MM.1S (cell line): ENCODE results near the gene MKLN1.
"Not testable (repeated sequence)": the region's sequence is repeated elsewhere in the genome, so short reads cannot be mapped to it uniquely, and the experiment has no call there.

ENCODE experiments used
- DNase-seq: peaks from one replicate; pipeline ENCODE4 v3.0.0-alpha.2; 2015
- H2AFZ ChIP-seq: fragments of 300-600 bp; sonication (generic); 2 replicates; pipeline ENCODE4 v1.6.0; 2016; ENCODE audit warnings: antibody characterized with exemption, low read length
- H3F3A ChIP-seq: fragments of 300-600 bp; sonication (generic); 2 replicates; pipeline ENCODE4 v1.6.1; 2016; ENCODE audit warnings: mild to moderate bottlenecking, antibody characterized with exemption, low read length, moderate library complexity, mixed read lengths; ENCODE audit not compliant: insufficient read depth
- H3K27ac ChIP-seq: fragments of 300-600 bp; sonication (generic); 2 replicates; pipeline ENCODE4 v1.5.1; 2016; ENCODE audit warnings: mild to moderate bottlenecking, low read length
- H3K27me3 ChIP-seq: fragments of 300-600 bp; sonication (generic); replicated peaks from 2 replicates; pipeline ENCODE4 v1.6.0; 2016; ENCODE audit warnings: low read length; ENCODE audit not compliant: insufficient read depth
- H3K36me3 ChIP-seq: fragments of 300-600 bp; sonication (generic); replicated peaks from 2 replicates; pipeline ENCODE4 v1.6.1; 2016; ENCODE audit warnings: mild to moderate bottlenecking, low read length, mixed read lengths; ENCODE audit not compliant: insufficient read depth
- H3K4me1 ChIP-seq: fragments of 300-600 bp; sonication (generic); 2 replicates; pipeline ENCODE4 v1.6.1; 2016; ENCODE audit warnings: low read length, mixed read lengths
- H3K4me2 ChIP-seq: fragments of 300-600 bp; sonication (generic); 2 replicates; pipeline ENCODE4 v1.6.0; 2016; ENCODE audit warnings: low read depth, low read length
- H3K4me3 ChIP-seq: fragments of 300-600 bp; sonication (generic); 2 replicates; pipeline ENCODE4 v1.5.1; 2016; ENCODE audit warnings: low read length, mixed read lengths
- H3K79me2 ChIP-seq: fragments of 300-600 bp; sonication (generic); 2 replicates; pipeline ENCODE4 v1.6.1; 2016; ENCODE audit warnings: mixed run types, low read length, mixed read lengths
- H3K9ac ChIP-seq: fragments of 300-600 bp; sonication (generic); 2 replicates; pipeline ENCODE4 v1.6.1; 2016; ENCODE audit warnings: low read length, mixed read lengths
- H3K9me2 ChIP-seq: fragments of 300-600 bp; sonication (generic); replicated peaks from 2 replicates; pipeline ENCODE4 v1.6.1; 2016; ENCODE audit warnings: mild to moderate bottlenecking, low read length, mixed read lengths; ENCODE audit not compliant: insufficient read depth
- H3K9me3 ChIP-seq: fragments of 300-600 bp; sonication (generic); replicated peaks from 2 replicates; pipeline ENCODE4 v1.6.1; 2016; ENCODE audit warnings: mild to moderate bottlenecking, low read length, mixed read lengths; ENCODE audit not compliant: insufficient read depth
- H4K20me1 ChIP-seq: fragments of 300-600 bp; sonication (generic); 2 replicates; pipeline ENCODE4 v1.6.1; 2016; ENCODE audit warnings: mild to moderate bottlenecking, low read length, moderate library complexity, mixed read lengths; ENCODE audit not compliant: insufficient read depth
- EZH2 ChIP-seq: fragments of 300-600 bp; sonication (generic); optimal IDR thresholded peaks from 2 replicates; pipeline ENCODE3; 2017; ENCODE audit warnings: low read depth, mild to moderate bottlenecking, antibody characterized with exemption, low read length, mixed read lengths
- EZH2phosphoT487 ChIP-seq: fragments of 300-600 bp; sonication (generic); IDR thresholded peaks from 2 replicates; pipeline ENCODE4 v1.6.1; 2018; ENCODE audit warnings: antibody characterized with exemption, low read length
- TF ChIP-seq, protein P1 (sequence below): fragments of 300-600 bp; sonication (generic); IDR thresholded peaks from 2 replicates; pipeline ENCODE4 v1.5.1; 2016; ENCODE audit warnings: antibody characterized with exemption, low read length, mixed read lengths

The MKLN1 gene

DNA sequence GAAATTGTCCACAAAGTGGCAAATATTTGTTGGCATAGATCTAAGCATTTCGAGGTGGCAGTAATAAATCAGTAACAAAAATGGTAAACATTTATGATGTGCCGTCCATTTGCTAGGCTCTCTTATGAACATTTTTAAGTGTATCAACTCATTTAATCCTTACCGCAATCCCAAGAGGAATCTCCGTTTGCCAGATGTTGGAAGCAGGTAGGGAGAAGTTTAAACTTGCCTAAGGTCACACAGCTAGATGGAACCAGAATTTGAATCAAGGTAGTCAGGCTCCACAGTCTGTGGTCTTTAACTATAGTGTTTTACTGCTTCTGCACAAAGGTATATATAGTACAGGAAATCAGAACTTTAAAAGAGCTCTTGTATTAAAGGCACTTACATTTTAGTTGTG is 2.6 kb downstream of the MKLN1 start:
- no peaks in the 10 kb centered on the region for H3K9me3 ChIP-seq
- no peak overlapping the region for H3K27ac ChIP-seq
- no peaks in the 10 kb centered on the region for H3K27me3 ChIP-seq
- peak overlapping the region; percentile 5; the same call in 1 of the 2 replicates for H3K4me2 ChIP-seq
- H3K79me2 ChIP-seq, result peaks cover 73% of the 10 kb centered on the region
- no peak overlapping the region for H3K4me3 ChIP-seq
- TF ChIP-seq EZH2, result no peak
- TF ChIP-seq, protein P1, sequence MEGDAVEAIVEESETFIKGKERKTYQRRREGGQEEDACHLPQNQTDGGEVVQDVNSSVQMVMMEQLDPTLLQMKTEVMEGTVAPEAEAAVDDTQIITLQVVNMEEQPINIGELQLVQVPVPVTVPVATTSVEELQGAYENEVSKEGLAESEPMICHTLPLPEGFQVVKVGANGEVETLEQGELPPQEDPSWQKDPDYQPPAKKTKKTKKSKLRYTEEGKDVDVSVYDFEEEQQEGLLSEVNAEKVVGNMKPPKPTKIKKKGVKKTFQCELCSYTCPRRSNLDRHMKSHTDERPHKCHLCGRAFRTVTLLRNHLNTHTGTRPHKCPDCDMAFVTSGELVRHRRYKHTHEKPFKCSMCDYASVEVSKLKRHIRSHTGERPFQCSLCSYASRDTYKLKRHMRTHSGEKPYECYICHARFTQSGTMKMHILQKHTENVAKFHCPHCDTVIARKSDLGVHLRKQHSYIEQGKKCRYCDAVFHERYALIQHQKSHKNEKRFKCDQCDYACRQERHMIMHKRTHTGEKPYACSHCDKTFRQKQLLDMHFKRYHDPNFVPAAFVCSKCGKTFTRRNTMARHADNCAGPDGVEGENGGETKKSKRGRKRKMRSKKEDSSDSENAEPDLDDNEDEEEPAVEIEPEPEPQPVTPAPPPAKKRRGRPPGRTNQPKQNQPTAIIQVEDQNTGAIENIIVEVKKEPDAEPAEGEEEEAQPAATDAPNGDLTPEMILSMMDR, result no peak
- no peak for TF ChIP-seq EZH2phosphoT487
- no peaks in the 10 kb centered on the region for H3K9me2 ChIP-seq
- DNase-seq, result no peak
- no peaks in the 10 kb centered on the region for H3F3A ChIP-seq
- no peaks in the 10 kb centered on the region for H3K36me3 ChIP-seq
- no peaks in the 10 kb centered on the region for H4K20me1 ChIP-seq
- H3K4me1 ChIP-seq, result peaks cover 20% of the 10 kb centered on the region
- no peak overlapping the region for H3K9ac ChIP-seq
- no peak overlapping the region for H2AFZ ChIP-seq

DNA sequence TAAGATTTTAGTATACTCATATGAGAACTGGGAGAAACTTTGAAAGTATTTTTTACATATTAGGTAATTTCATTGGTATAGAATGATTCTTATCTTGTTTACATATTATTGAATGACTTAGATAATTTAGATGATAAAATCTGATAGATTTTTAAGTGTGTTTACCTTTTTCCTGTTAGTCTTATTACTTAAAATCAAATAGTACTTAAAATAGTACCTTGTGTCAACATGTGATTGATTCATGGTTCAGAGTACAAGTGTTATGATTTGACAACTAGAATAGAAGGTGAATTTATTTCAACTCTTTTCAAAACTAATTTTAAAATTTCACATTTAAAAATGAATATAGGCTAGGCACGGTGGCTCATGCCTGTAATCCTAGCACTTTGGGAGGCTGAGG is 4.1 kb downstream of the MKLN1 start:
- H4K20me1 ChIP-seq, result no peaks in the 10 kb centered on the region
- no peaks in the 10 kb centered on the region for H3K9me2 ChIP-seq
- DNase-seq, result no peak
- no peak overlapping the region for H3K4me2 ChIP-seq
- H3K79me2 ChIP-seq, result peaks cover 88% of the 10 kb centered on the region
- TF ChIP-seq EZH2 (no peak), EZH2phosphoT487 (no peak)
- TF ChIP-seq, protein P1, result no peak
- no peak overlapping the region for H2AFZ ChIP-seq
- H3K9me3 ChIP-seq, result no peaks in the 10 kb centered on the region
- H3F3A ChIP-seq, result no peaks in the 10 kb centered on the region
- H3K36me3 ChIP-seq, result no peaks in the 10 kb centered on the region
- peaks cover 18% of the 10 kb centered on the region for H3K4me1 ChIP-seq
- no peak overlapping the region for H3K4me3 ChIP-seq
- no peak overlapping the region for H3K9ac ChIP-seq
- H3K27me3 ChIP-seq, result no peaks in the 10 kb centered on the region
- no peak overlapping the region for H3K27ac ChIP-seq

DNA sequence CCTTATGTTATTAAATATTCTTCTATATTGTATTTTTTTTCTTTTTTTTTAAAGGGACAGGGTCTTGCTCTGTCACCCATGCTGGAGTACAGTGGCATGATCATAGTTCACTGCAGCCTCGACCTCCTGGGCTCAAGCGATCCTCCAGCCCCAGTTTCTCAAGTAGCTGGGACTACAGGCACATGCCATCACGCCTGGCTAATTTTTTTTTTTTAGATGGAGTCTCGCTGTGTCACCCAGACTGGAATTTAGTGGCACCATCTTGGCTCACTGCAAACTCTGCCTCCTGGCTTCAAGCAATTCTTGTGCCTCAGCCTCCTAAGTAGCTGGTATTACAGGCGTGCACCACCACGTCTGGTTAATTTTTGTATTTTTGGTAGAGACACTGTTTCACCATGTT is 5.1 kb downstream of the MKLN1 start:
- not testable (repeated sequence) for H3K27ac ChIP-seq, H3K9me3 ChIP-seq, H3F3A ChIP-seq, H3K36me3 ChIP-seq, H3K4me3 ChIP-seq, H3K27me3 ChIP-seq, H3K9me2 ChIP-seq, H4K20me1 ChIP-seq, H2AFZ ChIP-seq, H3K9ac ChIP-seq, H3K4me2 ChIP-seq, DNase-seq
- H3K79me2 ChIP-seq, result peaks cover 95% of the 10 kb centered on the region
- H3K4me1 ChIP-seq, result peaks cover 16% of the 10 kb centered on the region

DNA sequence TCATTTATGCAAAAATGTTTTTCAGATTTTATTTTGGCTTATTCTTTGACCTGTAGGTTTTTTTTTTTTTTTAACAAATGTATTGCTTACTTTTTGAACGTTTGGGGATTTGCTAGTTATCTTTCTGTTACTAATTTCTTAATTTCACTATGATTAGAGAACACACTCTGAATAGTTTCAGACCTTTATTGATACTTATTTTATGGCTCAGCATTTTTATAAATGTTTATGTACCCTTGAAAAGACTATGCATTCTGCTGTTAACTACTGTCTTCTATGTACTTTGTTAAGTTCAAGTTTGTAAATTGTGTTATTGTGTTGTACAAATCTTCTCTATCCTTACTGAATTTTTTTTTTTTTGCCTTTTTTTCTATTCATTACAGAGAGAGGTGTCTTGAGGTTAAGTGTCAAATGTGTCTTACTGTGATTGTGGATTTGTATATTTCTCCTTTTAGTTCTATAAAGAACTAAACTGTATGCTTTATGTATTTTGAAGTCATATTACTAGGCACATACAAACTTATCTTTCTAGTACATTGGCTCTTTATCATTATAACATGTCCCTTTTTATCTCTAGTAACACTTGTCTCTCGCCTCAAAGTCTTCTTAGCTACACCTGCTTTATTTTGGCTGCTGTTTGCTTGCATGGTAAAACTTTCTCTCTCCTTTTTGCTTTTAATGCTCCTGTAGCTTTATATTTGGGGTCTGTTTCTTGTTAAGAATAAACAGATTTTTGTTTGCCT is 8.1 kb downstream of the MKLN1 start:
- no peak for DNase-seq
- Histone ChIP-seq H3K27ac (no peak overlapping the region), H3K4me3 (no peak overlapping the region), H3K9ac (no peak overlapping the region), H3K9me2 (no peaks in the 10 kb centered on the region), H3K27me3 (no peaks in the 10 kb centered on the region), H3K79me2 (peaks cover 95% of the 10 kb centered on the region), H3K9me3 (no peaks in the 10 kb centered on the region), H4K20me1 (no peaks in the 10 kb centered on the region), H3K4me2 (no peak overlapping the region), H3F3A (no peaks in the 10 kb centered on the region), H3K36me3 (no peaks in the 10 kb centered on the region), H3K4me1 (no peaks in the 10 kb centered on the region), H2AFZ (no peak overlapping the region)
- TF ChIP-seq EZH2phosphoT487 (no peak), EZH2 (no peak)
- TF ChIP-seq, protein P1, result no peak
